Inflammatory macrophage treated with lipopolysaccharide for 4 hours (primary cell): ENCODE results near the gene LPA.
"Not testable (repeated sequence)": the region's sequence is repeated elsewhere in the genome, so short reads cannot be mapped to it uniquely, and the experiment has no call there.

Experiments used
- DNase-seq: peaks from one replicate; pipeline ENCODE4 v3.0.0-alpha.2; 2020

The LPA gene, protein sequence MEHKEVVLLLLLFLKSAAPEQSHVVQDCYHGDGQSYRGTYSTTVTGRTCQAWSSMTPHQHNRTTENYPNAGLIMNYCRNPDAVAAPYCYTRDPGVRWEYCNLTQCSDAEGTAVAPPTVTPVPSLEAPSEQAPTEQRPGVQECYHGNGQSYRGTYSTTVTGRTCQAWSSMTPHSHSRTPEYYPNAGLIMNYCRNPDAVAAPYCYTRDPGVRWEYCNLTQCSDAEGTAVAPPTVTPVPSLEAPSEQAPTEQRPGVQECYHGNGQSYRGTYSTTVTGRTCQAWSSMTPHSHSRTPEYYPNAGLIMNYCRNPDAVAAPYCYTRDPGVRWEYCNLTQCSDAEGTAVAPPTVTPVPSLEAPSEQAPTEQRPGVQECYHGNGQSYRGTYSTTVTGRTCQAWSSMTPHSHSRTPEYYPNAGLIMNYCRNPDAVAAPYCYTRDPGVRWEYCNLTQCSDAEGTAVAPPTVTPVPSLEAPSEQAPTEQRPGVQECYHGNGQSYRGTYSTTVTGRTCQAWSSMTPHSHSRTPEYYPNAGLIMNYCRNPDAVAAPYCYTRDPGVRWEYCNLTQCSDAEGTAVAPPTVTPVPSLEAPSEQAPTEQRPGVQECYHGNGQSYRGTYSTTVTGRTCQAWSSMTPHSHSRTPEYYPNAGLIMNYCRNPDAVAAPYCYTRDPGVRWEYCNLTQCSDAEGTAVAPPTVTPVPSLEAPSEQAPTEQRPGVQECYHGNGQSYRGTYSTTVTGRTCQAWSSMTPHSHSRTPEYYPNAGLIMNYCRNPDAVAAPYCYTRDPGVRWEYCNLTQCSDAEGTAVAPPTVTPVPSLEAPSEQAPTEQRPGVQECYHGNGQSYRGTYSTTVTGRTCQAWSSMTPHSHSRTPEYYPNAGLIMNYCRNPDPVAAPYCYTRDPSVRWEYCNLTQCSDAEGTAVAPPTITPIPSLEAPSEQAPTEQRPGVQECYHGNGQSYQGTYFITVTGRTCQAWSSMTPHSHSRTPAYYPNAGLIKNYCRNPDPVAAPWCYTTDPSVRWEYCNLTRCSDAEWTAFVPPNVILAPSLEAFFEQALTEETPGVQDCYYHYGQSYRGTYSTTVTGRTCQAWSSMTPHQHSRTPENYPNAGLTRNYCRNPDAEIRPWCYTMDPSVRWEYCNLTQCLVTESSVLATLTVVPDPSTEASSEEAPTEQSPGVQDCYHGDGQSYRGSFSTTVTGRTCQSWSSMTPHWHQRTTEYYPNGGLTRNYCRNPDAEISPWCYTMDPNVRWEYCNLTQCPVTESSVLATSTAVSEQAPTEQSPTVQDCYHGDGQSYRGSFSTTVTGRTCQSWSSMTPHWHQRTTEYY (N-terminal part only)

GRCh38 chr6:160664198-160664597, at the start of gene LPA:
Gene LPA (minus strand): TSS chr6:160664275. CDS start chr6:160664214, 61 bp downstream.
- DNase-seq, result not testable (repeated sequence)

DNA sequence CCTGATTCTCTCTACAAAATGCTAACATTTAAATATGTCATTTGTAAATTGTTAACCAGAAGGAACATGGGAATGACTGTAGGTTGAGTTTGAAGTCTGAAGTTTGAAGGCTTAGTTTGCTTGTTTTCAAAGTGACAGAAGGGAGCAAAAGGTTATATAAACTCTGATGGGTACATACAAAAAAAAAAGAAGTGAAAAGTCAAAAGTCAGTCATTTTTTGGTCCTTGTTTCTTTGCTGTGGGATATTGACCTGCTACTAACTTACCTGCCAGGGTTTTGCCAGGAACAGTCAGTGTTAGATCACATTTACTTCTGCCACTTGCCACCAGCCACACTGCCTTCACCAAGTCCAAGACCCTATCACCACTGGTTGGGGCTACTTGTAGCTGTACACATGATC, 44.9 kb upstream of the LPA start:
- not testable (repeated sequence) for DNase-seq

- not testable (repeated sequence) for DNase-seq
Observed at GRCh38 chr6:160704688-160705087, 40.6 kb upstream of the LPA start.

DNA sequence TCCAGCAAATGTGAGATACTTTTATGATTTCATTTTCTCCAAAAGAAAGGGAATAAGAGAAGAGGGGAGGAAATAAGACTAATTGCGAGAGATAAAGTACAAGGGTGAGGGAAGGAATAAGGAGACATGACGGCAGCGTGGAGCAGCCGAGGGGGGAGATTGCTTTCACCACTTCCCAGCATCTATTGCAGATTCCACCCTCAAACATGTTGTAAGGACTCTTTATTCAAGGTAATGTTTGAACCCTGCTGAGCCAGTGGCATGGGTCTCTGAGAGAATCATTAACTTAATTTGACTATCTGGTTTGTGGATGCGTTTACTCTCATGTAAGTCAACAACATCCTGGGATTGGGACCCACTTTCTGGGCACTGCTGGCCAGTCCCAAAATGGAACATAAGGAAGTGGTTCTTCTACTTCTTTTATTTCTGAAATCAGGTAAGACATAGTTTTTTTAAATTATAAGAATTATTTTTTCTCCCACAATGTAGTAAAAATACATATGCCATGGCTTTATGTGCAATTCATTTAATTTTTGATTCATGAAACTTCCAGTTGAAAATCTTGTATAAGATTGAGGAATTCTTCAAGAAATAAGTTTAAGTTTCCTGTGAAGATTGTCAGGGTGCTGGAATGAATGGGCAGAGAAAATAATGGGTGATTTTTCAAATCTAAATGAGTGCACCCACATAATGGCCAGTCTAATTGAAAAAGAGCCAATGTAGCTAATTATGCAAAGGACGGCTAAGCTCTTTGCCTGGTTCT, 38.0 kb upstream of the LPA start, which contains the start of gene PLG:
Gene PLG (plus strand): TSS at position 327 of the 763 bp plus-strand sequence. CDS start 61 bp downstream, at position 388.
- DNase-seq, result not testable (repeated sequence)

GRCh38 chr6:160697826-160698225, 33.8 kb upstream of the LPA start:
- no peak for DNase-seq

DNA sequence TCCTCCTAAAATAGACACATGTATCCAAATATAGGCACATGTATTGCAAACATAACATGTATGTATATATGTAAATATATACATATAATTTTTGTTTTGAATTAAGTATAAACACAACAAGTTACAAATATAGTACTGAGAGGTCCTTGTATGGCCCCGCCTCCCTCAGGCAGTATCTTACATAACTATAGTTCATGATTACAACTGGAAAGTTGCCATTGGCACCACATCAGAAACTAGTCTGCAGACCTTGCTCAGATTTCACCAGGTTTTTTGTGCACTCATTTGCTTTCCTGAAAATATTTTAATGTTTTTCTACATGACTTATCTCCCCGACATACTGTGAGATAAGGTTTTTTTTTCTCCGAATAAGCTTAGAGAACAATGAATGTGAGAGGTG, 32.8 kb upstream of the LPA start:
- DNase-seq, result not testable (repeated sequence)

GRCh38 chr6:160695622-160696021, 31.5 kb upstream of the LPA start:
- not testable (repeated sequence) for DNase-seq

GRCh38 chr6:160695025-160695424, 30.9 kb upstream of the LPA start:
- DNase-seq, result not testable (repeated sequence)

GRCh38 chr6:160692369-160692959, 28.4 kb upstream of the LPA start:
- no peak for DNase-seq

GRCh38 chr6:160691617-160692016, 27.5 kb upstream of the LPA start:
- DNase-seq, result no peak

- no peak for DNase-seq
Observed at GRCh38 chr6:160690458-160690857, 26.4 kb upstream of the LPA start.

- no peak for DNase-seq
Observed at GRCh38 chr6:160685762-160686450, 21.8 kb upstream of the LPA start.

DNA sequence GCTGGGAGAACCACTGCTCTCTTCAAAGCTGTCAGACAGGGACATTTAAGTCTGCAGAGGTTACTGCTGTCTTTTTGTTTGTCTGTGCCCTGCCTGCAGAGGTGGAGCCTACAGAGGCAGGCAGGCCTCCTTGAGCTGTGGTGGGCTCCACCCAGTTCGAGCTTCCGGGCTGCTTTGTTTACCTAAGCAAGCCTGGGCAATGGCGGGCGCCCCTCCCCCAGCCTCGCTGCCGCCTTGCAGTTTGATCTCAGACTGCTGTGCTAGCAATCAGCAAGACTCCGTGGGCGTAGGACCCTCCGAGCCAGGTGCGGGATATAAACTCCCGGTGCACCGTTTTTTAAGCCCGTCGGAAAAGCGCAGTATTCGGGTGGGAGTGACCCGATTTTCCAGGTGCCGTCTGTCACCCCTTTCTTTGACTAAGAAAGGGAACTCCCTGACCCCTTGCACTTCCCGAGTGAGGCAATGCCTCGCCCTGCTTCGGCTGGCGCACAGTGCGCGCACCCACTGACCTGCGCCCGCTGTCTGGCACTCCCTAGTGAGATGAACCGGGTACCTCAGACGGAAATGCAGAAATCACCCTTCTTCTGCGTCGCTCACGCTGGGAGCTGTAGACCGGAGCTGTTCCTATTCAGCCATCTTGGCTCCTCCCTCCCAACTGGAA, 21.2 kb upstream of the LPA start:
- not testable (repeated sequence) for DNase-seq

- no peak for DNase-seq
Observed at GRCh38 chr6:160679402-160679769, 15.3 kb upstream of the LPA start.

GRCh38 chr6:160678744-160679401, 14.8 kb upstream of the LPA start:
- no peak for DNase-seq

- no peak for DNase-seq
Observed at GRCh38 chr6:160678230-160678629, 14.2 kb upstream of the LPA start.

GRCh38 chr6:160676418-160676817, 12.3 kb upstream of the LPA start:
- not testable (repeated sequence) for DNase-seq

DNA sequence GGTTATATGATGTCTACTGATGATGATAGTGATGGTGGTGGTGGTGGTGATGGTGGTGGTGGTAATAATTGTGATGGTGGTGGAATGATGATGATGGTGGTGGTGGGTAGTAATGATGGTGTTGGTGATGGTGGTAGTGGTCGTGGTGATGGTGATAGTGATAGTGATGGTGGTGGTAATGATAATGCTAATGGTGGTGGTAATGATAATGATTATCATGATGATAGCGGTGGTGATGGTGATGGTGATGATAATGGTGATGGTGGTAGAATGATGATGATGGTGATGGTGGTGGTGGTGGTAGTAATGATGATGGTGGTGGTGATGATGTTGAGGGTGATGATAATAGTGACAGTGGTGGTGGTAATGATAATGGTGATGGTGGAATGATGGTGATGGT, 4.5 kb upstream of the LPA start:
- DNase-seq, result no peak

GRCh38 chr6:160667639-160668481, 3.8 kb upstream of the LPA start:
- no peak for DNase-seq
